GM12874 (cell line): ENCODE measurements around the gene CCDC152.

Experiments used
- CTCF ChIP-seq: IDR thresholded peaks from 2 replicates; pipeline ENCODE4 v1.5.1; 2011; ENCODE audit warnings: low read depth, mild to moderate bottlenecking, control low read depth, low read length, moderate library complexity; ENCODE audit not compliant: insufficient read depth

CCDC152 gene

GRCh38 chr5:42784132-42784531 lies 27.5 kb downstream of the CCDC152 start:
- TF ChIP-seq CTCF, result no peak

- TF ChIP-seq CTCF, result no peak
Observed at GRCh38 chr5:42785756-42786155, 29.1 kb downstream of the CCDC152 start.

- no peak for TF ChIP-seq CTCF
Observed at GRCh38 chr5:42787073-42787472, 30.5 kb downstream of the CCDC152 start.

GRCh38 chr5:42787845-42788244 lies 31.2 kb downstream of the CCDC152 start:
- no peak for TF ChIP-seq CTCF

- no peak for TF ChIP-seq CTCF
Observed at GRCh38 chr5:42791151-42791550, 34.5 kb downstream of the CCDC152 start.

GRCh38 chr5:42798284-42799240 lies 41.9 kb downstream of the CCDC152 start:
- no peak for TF ChIP-seq CTCF

- no peak for TF ChIP-seq CTCF
Observed at GRCh38 chr5:42799241-42799608, 42.6 kb downstream of the CCDC152 start.
